ENCODE results near the gene SMAD7. TPM values are rescaled to one million over a fixed set of nuclear protein-coding genes. Genes with fewer than 3 reads are reported as not detected.
"Not testable (repeated sequence)": the region's sequence is repeated elsewhere in the genome, so short reads cannot be mapped to it uniquely, and the experiment has no call there.

The SMAD7 gene
- total RNA-seq, 1 donor from 2014 or later: 13.8 TPM

- DNase-seq (no peak), ATAC-seq (no peak)
- intact Hi-C loops (cut with micrococcal nuclease): no loop called here
These were observed 75.3 kb downstream of the SMAD7 start for GRCh38 chr18:48875314-48875941.

DNA sequence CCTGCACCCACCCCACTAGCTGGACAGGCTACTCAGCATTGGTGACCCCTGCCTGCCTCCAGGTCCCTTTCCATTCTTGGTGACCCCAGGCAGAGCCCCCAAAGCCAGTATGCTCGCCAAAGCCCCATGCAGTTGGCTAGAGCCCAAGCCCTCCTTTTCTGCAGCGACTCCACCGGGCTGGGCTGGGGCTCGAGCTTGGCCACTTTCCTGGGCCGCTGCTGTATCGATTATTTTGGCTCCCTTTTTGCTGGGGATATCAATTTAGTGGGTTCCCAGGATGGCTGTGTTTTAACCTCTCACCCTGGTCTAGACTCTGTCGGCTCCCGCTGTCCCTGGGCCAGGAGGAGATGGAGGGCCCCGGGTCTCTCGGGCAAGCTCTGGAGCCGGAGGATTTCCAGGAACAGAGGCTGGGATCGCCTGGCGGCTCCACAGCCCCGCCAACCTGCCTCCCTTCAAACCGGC, 76.0 kb downstream of the SMAD7 start:
- intact Hi-C loops (cut with micrococcal nuclease): no loop called here
- no peak for DNase-seq
- ATAC-seq: no peak

DNA sequence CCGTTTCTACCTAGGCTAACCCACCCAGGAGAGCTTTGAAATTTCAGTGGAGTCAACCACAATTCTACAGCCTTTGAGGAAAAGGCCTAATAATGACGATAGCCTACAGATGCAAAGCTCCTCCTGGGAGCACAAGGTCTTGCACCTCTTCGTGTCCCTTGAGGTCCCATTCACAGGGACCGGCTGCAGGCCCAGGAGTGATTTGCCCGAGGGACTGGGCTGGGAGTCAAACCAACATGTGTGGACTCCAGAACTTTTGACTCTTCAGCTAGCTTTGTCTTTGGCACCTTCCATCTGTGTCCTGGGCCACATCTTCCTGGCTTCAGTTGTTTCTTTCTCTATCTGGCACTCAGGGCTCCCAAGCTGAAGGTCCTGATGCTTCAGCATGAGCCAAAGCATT, 76.5 kb downstream of the SMAD7 start:
- DNase-seq (no peak), ATAC-seq (no peak)
- intact Hi-C loops (cut with micrococcal nuclease): no loop called here

GRCh38 chr18:48872234-48873145, 78.3 kb downstream of the SMAD7 start:
- ATAC-seq (no peak), DNase-seq (no peak)
- intact Hi-C loops (cut with micrococcal nuclease): no loop called here

DNA sequence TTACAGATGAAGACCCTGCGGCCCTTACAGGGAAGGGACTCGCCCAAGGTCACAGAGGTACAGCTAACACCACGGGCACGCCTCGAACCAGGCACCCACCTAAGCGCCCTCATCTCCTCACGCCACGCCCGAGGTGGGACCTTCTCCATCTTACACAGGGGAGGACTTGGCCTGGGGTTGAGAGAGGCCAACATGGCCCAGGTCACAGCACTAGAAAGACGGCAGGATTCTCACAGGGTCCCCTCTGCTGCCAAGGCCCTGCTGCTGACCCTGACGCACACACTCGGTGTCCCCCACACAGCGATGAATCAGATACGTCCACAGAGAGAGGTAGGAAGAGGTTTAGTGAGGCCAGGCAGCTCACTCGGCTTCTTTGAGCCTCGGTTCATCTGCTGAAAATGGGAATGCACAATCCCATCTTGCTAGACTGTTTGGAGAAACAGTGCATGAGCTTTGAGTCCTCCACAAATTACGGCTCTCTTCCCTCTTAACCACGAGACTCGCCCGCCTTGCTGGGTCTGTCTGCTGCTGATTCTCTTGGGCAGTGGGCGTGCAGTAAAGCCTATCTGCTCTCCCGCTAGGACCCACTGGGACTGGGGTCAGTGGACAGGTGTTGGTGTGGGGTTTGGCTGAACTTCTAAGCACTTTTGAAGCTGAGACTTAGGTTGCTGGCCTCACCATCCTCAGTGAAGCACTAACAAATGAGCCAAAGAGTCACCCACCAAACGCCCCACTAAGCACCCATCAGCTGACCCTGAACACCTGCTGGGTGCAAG, 79.2 kb downstream of the SMAD7 start:
- DNase-seq (no peak), ATAC-seq (no peak)
- intact Hi-C loops (cut with micrococcal nuclease): no loop called here

DNA sequence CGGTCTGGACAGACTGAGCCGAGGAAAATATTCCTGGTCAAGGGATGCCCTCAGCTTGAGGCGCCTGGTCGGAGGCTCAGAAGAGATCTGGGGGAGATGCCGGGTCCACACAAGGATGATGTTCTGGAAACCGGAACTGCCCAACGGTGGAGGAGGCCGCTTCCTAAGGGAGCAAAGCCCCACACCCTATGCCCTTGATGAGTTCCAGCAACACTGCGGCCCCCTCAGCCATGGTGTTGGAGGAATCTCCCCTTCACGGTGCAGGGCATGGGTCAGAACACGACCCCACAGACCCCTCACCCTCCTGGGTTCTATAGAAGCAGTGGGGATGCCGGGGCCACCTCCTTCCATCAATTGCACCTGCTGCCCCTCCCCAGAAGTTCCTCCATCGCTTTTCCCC, 79.8 kb downstream of the SMAD7 start:
- intact Hi-C loops (cut with micrococcal nuclease); ATAC-seq; DNase-seq: not testable (repeated sequence)

All from left ventricle myocardium superior (tissue), 1 donor.